H1 (cell line): Measurements from ENCODE around the gene SHCBP1.

Source experiments
- ASH2L ChIP-seq: fragments of 200-600, 300-600 bp; sonication (generic); IDR thresholded peaks from one replicate; pipeline ENCODE4 v1.7.1; 2017; ENCODE audit warnings: low read length
- CHD2 ChIP-seq: IDR thresholded peaks from 2 replicates; pipeline ENCODE4 v1.6.1; 2012; ENCODE audit warnings: low read length, improper control_type of control experiment
- EZH2 ChIP-seq: fragments of 200-600 bp; sonication (generic); IDR thresholded peaks from 2 replicates; pipeline ENCODE4 v1.7.1; 2012; ENCODE audit warnings: low read depth, mild to moderate bottlenecking, moderate library complexity, low read length, inconsistent platforms; ENCODE audit not compliant: severe bottlenecking
- GABPA ChIP-seq: IDR thresholded peaks from 2 replicates; pipeline ENCODE4 v1.6.1; 2011; ENCODE audit warnings: mild to moderate bottlenecking, low read length, moderate library complexity, borderline replicate concordance; ENCODE audit not compliant: insufficient read depth
- GTF2F1 ChIP-seq: IDR thresholded peaks from 2 replicates; pipeline ENCODE4 v1.6.1; 2012; ENCODE audit warnings: low read depth, low read length, improper control_type of control experiment, borderline replicate concordance
- NRF1 ChIP-seq: IDR thresholded peaks from 2 replicates; pipeline ENCODE4 v1.6.1; 2011; ENCODE audit warnings: mild to moderate bottlenecking, low read depth, low read length, improper control_type of control experiment
- POLR2AphosphoS5 ChIP-seq: IDR thresholded peaks from 2 replicates; pipeline ENCODE4 v1.6.1; 2011; ENCODE audit warnings: low read depth, low read length
- SP1 ChIP-seq: IDR thresholded peaks from 2 replicates; pipeline ENCODE4 v1.6.1; 2011; ENCODE audit warnings: low read depth, low read length
- SUZ12 ChIP-seq: fragments of 200-600 bp; sonication (generic); IDR thresholded peaks from 2 replicates; pipeline ENCODE4 v1.6.1; 2012; ENCODE audit warnings: mild to moderate bottlenecking, inconsistent platforms, low read length, moderate library complexity, mixed read lengths
- TBP ChIP-seq: IDR thresholded peaks from 2 replicates; pipeline ENCODE4 v1.6.1; 2011; ENCODE audit warnings: low read depth, low read length, improper control_type of control experiment
- TF ChIP-seq, protein P1 (sequence below), 3 experiments: IDR thresholded peaks; 1 replicate in 2 of 3; 2 replicates in 1 of 3; pipeline versions ENCODE4 v1.5.1 to v1.6.1; 2011; ENCODE audit warnings: low read length in 3 of 3, mild to moderate bottlenecking in 3 of 3, inconsistent platforms in 2 of 3, low read depth in 1 of 3, moderate library complexity in 1 of 3; ENCODE audit not compliant: insufficient read depth in 1 of 3; ENCODE audit errors: control extremely low read depth in 1 of 3
- TF ChIP-seq, protein P2 (sequence below): IDR thresholded peaks from 2 replicates; pipeline ENCODE4 v1.6.1; 2012; ENCODE audit warnings: low read length, inconsistent platforms

DNA sequence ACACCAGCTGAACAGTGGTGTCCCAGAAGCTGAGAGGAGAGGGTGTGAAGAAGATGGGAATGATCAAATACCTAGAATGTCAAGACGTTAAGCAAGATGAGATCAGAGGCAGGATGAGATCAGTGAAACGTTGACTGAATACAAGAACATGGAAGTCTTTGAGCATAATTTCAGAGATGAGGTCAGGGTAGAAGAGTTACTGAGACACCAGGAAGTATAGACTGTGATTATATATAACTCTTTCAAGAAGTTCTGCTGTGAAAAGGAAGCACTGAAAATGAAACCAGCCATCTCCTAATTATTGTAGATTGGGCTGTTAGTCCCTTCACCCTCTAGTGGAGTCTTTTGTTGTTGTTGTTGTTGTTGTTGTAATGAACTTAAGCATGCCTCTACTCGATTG lies 9.1 kb downstream of the SHCBP1 start:
- TF ChIP-seq, protein P1, sequence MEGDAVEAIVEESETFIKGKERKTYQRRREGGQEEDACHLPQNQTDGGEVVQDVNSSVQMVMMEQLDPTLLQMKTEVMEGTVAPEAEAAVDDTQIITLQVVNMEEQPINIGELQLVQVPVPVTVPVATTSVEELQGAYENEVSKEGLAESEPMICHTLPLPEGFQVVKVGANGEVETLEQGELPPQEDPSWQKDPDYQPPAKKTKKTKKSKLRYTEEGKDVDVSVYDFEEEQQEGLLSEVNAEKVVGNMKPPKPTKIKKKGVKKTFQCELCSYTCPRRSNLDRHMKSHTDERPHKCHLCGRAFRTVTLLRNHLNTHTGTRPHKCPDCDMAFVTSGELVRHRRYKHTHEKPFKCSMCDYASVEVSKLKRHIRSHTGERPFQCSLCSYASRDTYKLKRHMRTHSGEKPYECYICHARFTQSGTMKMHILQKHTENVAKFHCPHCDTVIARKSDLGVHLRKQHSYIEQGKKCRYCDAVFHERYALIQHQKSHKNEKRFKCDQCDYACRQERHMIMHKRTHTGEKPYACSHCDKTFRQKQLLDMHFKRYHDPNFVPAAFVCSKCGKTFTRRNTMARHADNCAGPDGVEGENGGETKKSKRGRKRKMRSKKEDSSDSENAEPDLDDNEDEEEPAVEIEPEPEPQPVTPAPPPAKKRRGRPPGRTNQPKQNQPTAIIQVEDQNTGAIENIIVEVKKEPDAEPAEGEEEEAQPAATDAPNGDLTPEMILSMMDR (IDR thresholded peaks at IDR 0.05; ENCODE audit: control extremely low read depth in 1 of 3, insufficient read depth in 1 of 3, low read depth in 1 of 3, low read length in 3 of 3), result no peak
- TF ChIP-seq NRF1, result no peak
- no peak for TF ChIP-seq TBP
- TF ChIP-seq SUZ12, result no peak
- no peak for TF ChIP-seq CHD2
- TF ChIP-seq, protein P2, sequence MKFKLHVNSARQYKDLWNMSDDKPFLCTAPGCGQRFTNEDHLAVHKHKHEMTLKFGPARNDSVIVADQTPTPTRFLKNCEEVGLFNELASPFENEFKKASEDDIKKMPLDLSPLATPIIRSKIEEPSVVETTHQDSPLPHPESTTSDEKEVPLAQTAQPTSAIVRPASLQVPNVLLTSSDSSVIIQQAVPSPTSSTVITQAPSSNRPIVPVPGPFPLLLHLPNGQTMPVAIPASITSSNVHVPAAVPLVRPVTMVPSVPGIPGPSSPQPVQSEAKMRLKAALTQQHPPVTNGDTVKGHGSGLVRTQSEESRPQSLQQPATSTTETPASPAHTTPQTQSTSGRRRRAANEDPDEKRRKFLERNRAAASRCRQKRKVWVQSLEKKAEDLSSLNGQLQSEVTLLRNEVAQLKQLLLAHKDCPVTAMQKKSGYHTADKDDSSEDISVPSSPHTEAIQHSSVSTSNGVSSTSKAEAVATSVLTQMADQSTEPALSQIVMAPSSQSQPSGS, result no peak
- TF ChIP-seq POLR2AphosphoS5, result no peak
- TF ChIP-seq ASH2L, result no peak
- no peak for TF ChIP-seq SP1
- TF ChIP-seq GTF2F1, result no peak
- no peak for TF ChIP-seq EZH2
- no peak for TF ChIP-seq GABPA
